Measurements from ENCODE around the gene SUSD1. TPM values are rescaled to one million over a fixed set of nuclear protein-coding genes. Genes with fewer than 3 reads are reported as not detected.

The SUSD1 gene
- total and polyA plus RNA-seq, 9 of the 15 experiments (the other 6 are each of a cell fraction or from before 2014, with no cell fraction given): 10.9 to 44.4 (median 36.1) TPM

DNA sequence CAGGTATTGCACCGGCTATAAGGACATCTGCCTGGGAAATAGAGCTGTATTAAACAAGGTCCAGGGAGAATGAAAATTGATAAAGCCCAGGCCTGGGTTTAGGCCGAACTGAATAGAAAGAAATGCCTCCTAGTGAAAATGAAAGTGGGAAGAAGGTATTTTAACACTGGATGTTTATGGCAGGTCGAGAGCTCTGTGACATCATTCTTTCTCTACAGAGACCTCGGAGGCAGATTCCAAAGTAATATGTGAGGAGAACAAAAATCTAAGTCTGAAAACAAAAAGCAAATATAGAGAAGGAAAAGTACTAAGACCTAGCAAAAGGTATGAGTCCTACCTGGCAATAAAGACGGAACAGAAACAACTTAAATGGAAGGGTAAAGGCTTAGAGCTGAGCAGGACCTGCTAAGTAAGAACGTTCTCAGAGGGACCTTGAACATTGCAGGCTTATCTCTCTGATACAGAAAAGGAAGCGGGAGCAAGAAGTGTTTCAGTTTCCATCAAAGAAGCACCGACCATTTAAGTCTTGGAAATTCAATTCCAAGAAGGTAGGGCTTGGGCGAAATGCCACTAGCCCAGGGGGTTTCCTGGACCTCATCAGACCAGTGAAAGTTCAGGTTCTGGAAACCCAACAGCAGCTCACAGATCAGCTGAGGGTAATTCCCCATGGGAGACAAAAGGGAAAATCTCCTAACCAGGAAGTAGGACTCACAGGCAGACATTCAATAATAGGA is 80.0 kb downstream of the SUSD1 start (continued):
- no peak for TF ChIP-seq RERE (CRISPR knock-in tag; IDR thresholded peaks at IDR 0.05; ENCODE audit: borderline replicate concordance)
- no peak for TF ChIP-seq TFAM (CRISPR knock-in tag; conservative IDR thresholded peaks at IDR 0.05)
- TF ChIP-seq, protein P1, sequence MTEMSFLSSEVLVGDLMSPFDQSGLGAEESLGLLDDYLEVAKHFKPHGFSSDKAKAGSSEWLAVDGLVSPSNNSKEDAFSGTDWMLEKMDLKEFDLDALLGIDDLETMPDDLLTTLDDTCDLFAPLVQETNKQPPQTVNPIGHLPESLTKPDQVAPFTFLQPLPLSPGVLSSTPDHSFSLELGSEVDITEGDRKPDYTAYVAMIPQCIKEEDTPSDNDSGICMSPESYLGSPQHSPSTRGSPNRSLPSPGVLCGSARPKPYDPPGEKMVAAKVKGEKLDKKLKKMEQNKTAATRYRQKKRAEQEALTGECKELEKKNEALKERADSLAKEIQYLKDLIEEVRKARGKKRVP (CRISPR knock-in tag; IDR thresholded peaks at IDR 0.05): no peak
- no peak for TF ChIP-seq FOXM1 (IDR thresholded peaks at IDR 0.05; ENCODE audit: low read depth)
- TF ChIP-seq FOXM1 (CRISPR knock-in tag; IDR thresholded peaks at IDR 0.05; ENCODE audit: low read depth): no peak
- TF ChIP-seq ZNF512 (tag; IDR thresholded peaks at IDR 0.05): no peak
- peak; percentile 47; the same call in 1 of the 2 replicates for TF ChIP-seq CXXC5 (CRISPR knock-in tag; IDR thresholded peaks at IDR 0.05)
- TF ChIP-seq BRF1 (IDR thresholded peaks at IDR 0.05; ENCODE audit: borderline replicate concordance, extremely low read depth, insufficient read length): no peak
- TF ChIP-seq MCM2 (IDR thresholded peaks at IDR 0.05; ENCODE audit: low read depth): no peak
- no peak for TF ChIP-seq ZNF830 (CRISPR knock-in tag; IDR thresholded peaks at IDR 0.05)
- TF ChIP-seq POLR2AphosphoS5 (IDR thresholded peaks at IDR 0.05; ENCODE audit: control insufficient read depth, insufficient read depth, low read depth, low read length): 0 out of 2 replicates have a peak, but pooled peaks have one; percentile 13
- TF ChIP-seq ZNF511 (CRISPR knock-in tag; IDR thresholded peaks at IDR 0.05): no peak
- TF ChIP-seq, protein P2, sequence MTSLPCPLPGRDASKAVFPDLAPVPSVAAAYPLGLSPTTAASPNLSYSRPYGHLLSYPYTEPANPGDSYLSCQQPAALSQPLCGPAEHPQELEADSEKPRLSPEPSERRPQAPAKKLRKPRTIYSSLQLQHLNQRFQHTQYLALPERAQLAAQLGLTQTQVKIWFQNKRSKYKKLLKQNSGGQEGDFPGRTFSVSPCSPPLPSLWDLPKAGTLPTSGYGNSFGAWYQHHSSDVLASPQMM (CRISPR knock-in tag; IDR thresholded peaks at IDR 0.05): no peak
- TF ChIP-seq FOS (IDR thresholded peaks at IDR 0.05; ENCODE audit: extremely low read depth, insufficient read length): no peak
- peak; percentile 54; the same call in 1 of the 2 replicates for TF ChIP-seq ETV1 (tag; conservative IDR thresholded peaks at IDR 0.05; ENCODE audit: low read depth)
- TF ChIP-seq ZFP1 (CRISPR knock-in tag; IDR thresholded peaks at IDR 0.05): no peak
- TF ChIP-seq FOXP1 (CRISPR knock-in tag; IDR thresholded peaks at IDR 0.05): no peak

Data from K562 (cell line).